ENCODE data around the gene SPOCK2. TPM values are rescaled to one million over a fixed set of nuclear protein-coding genes. Genes with fewer than 3 reads are reported as not detected.

Gene SPOCK2
- total RNA-seq, 1 experiment from 2014 or later = 1.1 TPM

- no peak for TF ChIP-seq EGR1 (IDR thresholded peaks at IDR 0.05; ENCODE audit: low read depth)
- TF ChIP-seq FOSL1 (IDR thresholded peaks at IDR 0.05; ENCODE audit: low read depth) = no peak
- no peak for TF ChIP-seq ELF1 (IDR thresholded peaks at IDR 0.05; ENCODE audit: borderline replicate concordance, low read depth)
- TF ChIP-seq SP1 (IDR thresholded peaks at IDR 0.05; ENCODE audit: low read depth) = no peak
- TF ChIP-seq TCF7L2 (IDR thresholded peaks at IDR 0.05; ENCODE audit: borderline replicate concordance, extremely low read depth, insufficient read depth, insufficient read length) = no peak
- no peak for TF ChIP-seq JUND (IDR thresholded peaks at IDR 0.05)
- TF ChIP-seq, protein P1, sequence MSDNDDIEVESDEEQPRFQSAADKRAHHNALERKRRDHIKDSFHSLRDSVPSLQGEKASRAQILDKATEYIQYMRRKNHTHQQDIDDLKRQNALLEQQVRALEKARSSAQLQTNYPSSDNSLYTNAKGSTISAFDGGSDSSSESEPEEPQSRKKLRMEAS (IDR thresholded peaks at IDR 0.05) = no peak
- no peak for TF ChIP-seq CBX3 (IDR thresholded peaks at IDR 0.05; ENCODE audit: low read depth)
- TF ChIP-seq POLR2A (IDR thresholded peaks at IDR 0.05; ENCODE audit: borderline replicate concordance, extremely low read depth, insufficient read depth, insufficient read length) = no peak
Measured at GRCh38 chr10:72089618-72090017, 1.3 kb upstream of the SPOCK2 start (continued).

- CTCF ChIA-PET = no interaction called here
- Histone ChIP-seq H3K4me2 (ENCODE audit: low read length) (no peak overlapping the region), H3K27ac (ENCODE audit: low read depth, low read length) (no peak overlapping the region), H3K9me3 (ENCODE audit: control insufficient read depth in 1 of 2, insufficient read depth in 1 of 2, low read depth in 1 of 2, low read length in 2 of 2) (no peaks in the 10 kb centered on the region), H4K20me1 (ENCODE audit: insufficient read depth) (no peaks in the 10 kb centered on the region), H3K27me3 (ENCODE audit: insufficient read depth, low read length) (no peaks in the 10 kb centered on the region), H3K4me3 (replicated peaks in 1 of 2; ENCODE audit: low read depth in 1 of 2, low read length in 2 of 2) (no peak overlapping the region), H2AFZ (ENCODE audit: low read depth, low read length, poor library complexity, severe bottlenecking) (no peak overlapping the region), H3K4me1 (ENCODE audit: control insufficient read depth in 1 of 2, insufficient read depth in 2 of 2, low read length in 2 of 2) (peaks cover 0 to 20% of the 10 kb centered on the region in 2 experiments; a peak in 2 of 4 replicates), H3K9ac (ENCODE audit: low read length) (no peak overlapping the region), H3K36me3 (ENCODE audit: control insufficient read depth in 1 of 2, insufficient read depth in 2 of 2, low read length in 2 of 2) (no peaks in the 10 kb centered on the region), H3K79me2 (ENCODE audit: insufficient read depth, low read length) (no peaks in the 10 kb centered on the region), H3K9me2 (ENCODE audit: insufficient read depth) (no peaks in the 10 kb centered on the region)
- BruUV-seq (replicated peaks) = no TSS peak
- ATAC-seq = no peak
- RAD21 ChIA-PET (ENCODE audit: low non-redundant PET in 1 of 2, low total read pairs in 2 of 2, uncharacterized antibody in 2 of 2, unreplicated experiment in 2 of 2) = no interaction called here
- POLR2A ChIA-PET = no interaction called here
- TF ChIP-seq, protein P1 (IDR thresholded peaks at IDR 0.05) = no peak
- no peak for TF ChIP-seq POLR2A (IDR thresholded peaks at IDR 0.05; ENCODE audit: borderline replicate concordance, extremely low read depth, insufficient read depth, insufficient read length)
- TF ChIP-seq, protein P2, sequence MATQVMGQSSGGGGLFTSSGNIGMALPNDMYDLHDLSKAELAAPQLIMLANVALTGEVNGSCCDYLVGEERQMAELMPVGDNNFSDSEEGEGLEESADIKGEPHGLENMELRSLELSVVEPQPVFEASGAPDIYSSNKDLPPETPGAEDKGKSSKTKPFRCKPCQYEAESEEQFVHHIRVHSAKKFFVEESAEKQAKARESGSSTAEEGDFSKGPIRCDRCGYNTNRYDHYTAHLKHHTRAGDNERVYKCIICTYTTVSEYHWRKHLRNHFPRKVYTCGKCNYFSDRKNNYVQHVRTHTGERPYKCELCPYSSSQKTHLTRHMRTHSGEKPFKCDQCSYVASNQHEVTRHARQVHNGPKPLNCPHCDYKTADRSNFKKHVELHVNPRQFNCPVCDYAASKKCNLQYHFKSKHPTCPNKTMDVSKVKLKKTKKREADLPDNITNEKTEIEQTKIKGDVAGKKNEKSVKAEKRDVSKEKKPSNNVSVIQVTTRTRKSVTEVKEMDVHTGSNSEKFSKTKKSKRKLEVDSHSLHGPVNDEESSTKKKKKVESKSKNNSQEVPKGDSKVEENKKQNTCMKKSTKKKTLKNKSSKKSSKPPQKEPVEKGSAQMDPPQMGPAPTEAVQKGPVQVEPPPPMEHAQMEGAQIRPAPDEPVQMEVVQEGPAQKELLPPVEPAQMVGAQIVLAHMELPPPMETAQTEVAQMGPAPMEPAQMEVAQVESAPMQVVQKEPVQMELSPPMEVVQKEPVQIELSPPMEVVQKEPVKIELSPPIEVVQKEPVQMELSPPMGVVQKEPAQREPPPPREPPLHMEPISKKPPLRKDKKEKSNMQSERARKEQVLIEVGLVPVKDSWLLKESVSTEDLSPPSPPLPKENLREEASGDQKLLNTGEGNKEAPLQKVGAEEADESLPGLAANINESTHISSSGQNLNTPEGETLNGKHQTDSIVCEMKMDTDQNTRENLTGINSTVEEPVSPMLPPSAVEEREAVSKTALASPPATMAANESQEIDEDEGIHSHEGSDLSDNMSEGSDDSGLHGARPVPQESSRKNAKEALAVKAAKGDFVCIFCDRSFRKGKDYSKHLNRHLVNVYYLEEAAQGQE (IDR thresholded peaks at IDR 0.05; ENCODE audit: low read depth) = no peak
- TF ChIP-seq ZNF274 (IDR thresholded peaks at IDR 0.05; ENCODE audit: low read depth, low read length) = no peak
- no peak for TF ChIP-seq POLR2AphosphoS5 (IDR thresholded peaks at IDR 0.05; ENCODE audit: low read depth, low read length)
- no peak for DNase-seq (ENCODE audit: low read depth, low spot score)
- intact Hi-C loops (cut with micrococcal nuclease) = no loop called here
Measured at GRCh38 chr10:72088889-72089575, 681 bp upstream of the SPOCK2 start.
